Skin epidermis (tissue), 12 donors: ENCODE results near the gene NFATC3.
"Not testable (repeated sequence)": the region's sequence is repeated elsewhere in the genome, so short reads cannot be mapped to it uniquely, and the experiment has no call there.

Source experiments
- H3K27ac ChIP-seq, 21 experiments: fragments of 200-600 bp; sonication (generic) in 11 of 21; one replicate each; pipeline ENCODE4 v1.5.0; 2020; ENCODE audit warnings: mild to moderate bottlenecking in 3 of 21, inconsistent platforms in 2 of 21, moderate library complexity in 2 of 21
- H3K4me3 ChIP-seq, 7 experiments: fragments of 200-600 bp; sonication (generic) in 2 of 7; one replicate each; pipeline ENCODE4 v1.5.0; 2020; ENCODE audit warnings: inconsistent platforms in 2 of 7, mild to moderate bottlenecking in 2 of 7, moderate library complexity in 1 of 7

The NFATC3 gene

GRCh38 chr16:68155425-68155824 is 70.3 kb downstream of the NFATC3 start:
- H3K4me3 ChIP-seq, result no peak overlapping the region
- no peak overlapping the region for H3K27ac ChIP-seq

GRCh38 chr16:68162413-68162812 is 77.2 kb downstream of the NFATC3 start:
- no peak overlapping the region for H3K4me3 ChIP-seq

GRCh38 chr16:68163275-68163674 is 78.1 kb downstream of the NFATC3 start:
- not testable (repeated sequence) for H3K4me3 ChIP-seq, H3K27ac ChIP-seq

More at GRCh38 chr16:68162413-68162812, 77.2 kb downstream of the NFATC3 start:
- no peak overlapping the region for H3K27ac ChIP-seq

- H3K4me3 ChIP-seq, result no peak overlapping the region
- no peak overlapping the region for H3K27ac ChIP-seq
Measured at GRCh38 chr16:68166264-68166663, 81.1 kb downstream of the NFATC3 start.

- Histone ChIP-seq H3K27ac (no peak overlapping the region), H3K4me3 (no peak overlapping the region)
Measured at GRCh38 chr16:68179196-68179795, 94.1 kb downstream of the NFATC3 start.

GRCh38 chr16:68179855-68180254 is 94.7 kb downstream of the NFATC3 start:
- H3K27ac ChIP-seq, result no peak overlapping the region
- no peak overlapping the region for H3K4me3 ChIP-seq

- no peak overlapping the region for H3K27ac ChIP-seq
- no peak overlapping the region for H3K4me3 ChIP-seq
Measured at GRCh38 chr16:68183046-68183445, 97.9 kb downstream of the NFATC3 start.

- H3K4me3 ChIP-seq, result no peak overlapping the region
- no peak overlapping the region for H3K27ac ChIP-seq
Measured at GRCh38 chr16:68186877-68187276, 101.7 kb downstream of the NFATC3 start.

- Histone ChIP-seq H3K4me3 (no peak overlapping the region), H3K27ac (no peak overlapping the region)
Measured at GRCh38 chr16:68187505-68187904, 102.3 kb downstream of the NFATC3 start.

GRCh38 chr16:68188170-68188569 is 103.0 kb downstream of the NFATC3 start:
- Histone ChIP-seq H3K4me3 (no peak overlapping the region), H3K27ac (no peak overlapping the region)

- H3K4me3 ChIP-seq, result no peak overlapping the region
- peak overlapping the region in 1 of 21 experiments; percentile 44 for H3K27ac ChIP-seq
Measured at GRCh38 chr16:68190081-68190480, 104.9 kb downstream of the NFATC3 start.

- Histone ChIP-seq H3K4me3 (no peak overlapping the region), H3K27ac (no peak overlapping the region)
Measured at GRCh38 chr16:68190736-68191510, 105.8 kb downstream of the NFATC3 start.

- Histone ChIP-seq H3K4me3 (no peak overlapping the region), H3K27ac (no peak overlapping the region)
Measured at GRCh38 chr16:68194251-68194650, 109.1 kb downstream of the NFATC3 start.

- no peak overlapping the region for H3K4me3 ChIP-seq
- no peak overlapping the region for H3K27ac ChIP-seq
Measured at GRCh38 chr16:68197250-68197649, 112.1 kb downstream of the NFATC3 start.

- Histone ChIP-seq H3K4me3 (no peak overlapping the region), H3K27ac (no peak overlapping the region)
Measured at GRCh38 chr16:68200088-68200783, 115.1 kb downstream of the NFATC3 start.

- Histone ChIP-seq H3K4me3 (no peak overlapping the region), H3K27ac (no peak overlapping the region)
Measured at GRCh38 chr16:68202091-68202519, 116.9 kb downstream of the NFATC3 start.

- Histone ChIP-seq H3K4me3 (no peak overlapping the region), H3K27ac (no peak overlapping the region)
Measured at GRCh38 chr16:68206245-68206644, 121.1 kb downstream of the NFATC3 start.

GRCh38 chr16:68214726-68215125 is 129.6 kb downstream of the NFATC3 start:
- no peak overlapping the region for H3K4me3 ChIP-seq
- peak overlapping the region in 2 of 21 experiments; percentile 5 to 42 for H3K27ac ChIP-seq

- Histone ChIP-seq H3K4me3 (no peak overlapping the region), H3K27ac (no peak overlapping the region)
Measured at GRCh38 chr16:68215302-68215701, 130.1 kb downstream of the NFATC3 start.

- no peak overlapping the region for H3K27ac ChIP-seq
- no peak overlapping the region for H3K4me3 ChIP-seq
Measured at GRCh38 chr16:68216240-68216639, 131.1 kb downstream of the NFATC3 start.

GRCh38 chr16:68217506-68217905 is 132.3 kb downstream of the NFATC3 start:
- no peak overlapping the region for H3K4me3 ChIP-seq
- H3K27ac ChIP-seq, result no peak overlapping the region
